GM18498 (cell line): ENCODE results near the gene SAFB.

Source experiments
- ATAC-seq: cut with Tn5 transposase; IDR thresholded peaks from one replicate; pipeline ENCODE4 v1.9.1; 2021; ENCODE audit warnings: mild to moderate bottlenecking, moderate library complexity; ENCODE audit not compliant: unreplicated experiment

Gene SAFB

GRCh38 chr19:5624741-5625278 lies 1.9 kb downstream of the SAFB start:
- no peak for ATAC-seq

GRCh38 chr19:5625641-5626040 lies 2.8 kb downstream of the SAFB start:
- no peak for ATAC-seq

- no peak for ATAC-seq
Measured at GRCh38 chr19:5627395-5627904, 4.6 kb downstream of the SAFB start.

GRCh38 chr19:5628461-5628860 lies 5.6 kb downstream of the SAFB start:
- ATAC-seq: no peak

- ATAC-seq: no peak
Measured at GRCh38 chr19:5628919-5629481, 6.1 kb downstream of the SAFB start.

GRCh38 chr19:5631567-5632240 lies 8.8 kb downstream of the SAFB start:
- ATAC-seq: no peak

- no peak for ATAC-seq
Measured at GRCh38 chr19:5632241-5632612, 9.3 kb downstream of the SAFB start.

GRCh38 chr19:5632657-5633056 lies 9.8 kb downstream of the SAFB start:
- ATAC-seq: no peak

- ATAC-seq: no peak
Measured at GRCh38 chr19:5635427-5635826, 12.5 kb downstream of the SAFB start.

- ATAC-seq: no peak
Measured at GRCh38 chr19:5637971-5638370, 15.1 kb downstream of the SAFB start.

GRCh38 chr19:5641171-5641570 lies 18.3 kb downstream of the SAFB start:
- ATAC-seq: no peak

- ATAC-seq: no peak
Measured at GRCh38 chr19:5642204-5642603, 19.3 kb downstream of the SAFB start.

- no peak for ATAC-seq
Measured at GRCh38 chr19:5643060-5643459, 20.2 kb downstream of the SAFB start.

GRCh38 chr19:5644037-5644436 lies 21.2 kb downstream of the SAFB start:
- no peak for ATAC-seq

GRCh38 chr19:5645409-5645808 lies 22.5 kb downstream of the SAFB start:
- no peak for ATAC-seq

- ATAC-seq: no peak
Measured at GRCh38 chr19:5646703-5647102, 23.8 kb downstream of the SAFB start.

- no peak for ATAC-seq
Measured at GRCh38 chr19:5648464-5648863, 25.6 kb downstream of the SAFB start.

- no peak for ATAC-seq
Measured at GRCh38 chr19:5651361-5651760, 28.5 kb downstream of the SAFB start.

- ATAC-seq: no peak
Measured at GRCh38 chr19:5652261-5652660, 29.4 kb downstream of the SAFB start.

- no peak for ATAC-seq
Measured at GRCh38 chr19:5654931-5655330, 32.0 kb downstream of the SAFB start.

GRCh38 chr19:5655412-5655811 lies 32.5 kb downstream of the SAFB start:
- no peak for ATAC-seq

- ATAC-seq: no peak
Measured at GRCh38 chr19:5661483-5661882, 38.6 kb downstream of the SAFB start.

GRCh38 chr19:5663904-5664303 lies 41.0 kb downstream of the SAFB start:
- ATAC-seq: no peak
